Renal cortex interstitium (tissue), 11 donors: Measurements from ENCODE around the gene SDK2. TPM values are rescaled to one million over a fixed set of nuclear protein-coding genes. Genes with fewer than 3 reads are reported as not detected.
"Not testable (repeated sequence)": the region's sequence is repeated elsewhere in the genome, so short reads cannot be mapped to it uniquely, and the experiment has no call there.

Experiments
- DNase-seq, 11 donors: peaks; one replicate each; pipeline ENCODE4 v3.0.0-alpha.2; 2013; ENCODE audit warnings: low read depth in 9 of 11, low spot score in 4 of 11; ENCODE audit errors: extremely low read depth in 1 of 11
- polyA plus RNA-seq, 3 donors: library from polyadenylated mRNA; unstranded; fragments of 120-200 nt; gene quantifications; one replicate each; pipeline ENCODE4 v1.2.1, GENCODE V29; 2013; ENCODE audit not compliant: insufficient read length in 3 of 3

The SDK2 gene
- polyA plus RNA-seq, 3 donors, result 6.8 to 11.1 (median 9.2) TPM

DNA sequence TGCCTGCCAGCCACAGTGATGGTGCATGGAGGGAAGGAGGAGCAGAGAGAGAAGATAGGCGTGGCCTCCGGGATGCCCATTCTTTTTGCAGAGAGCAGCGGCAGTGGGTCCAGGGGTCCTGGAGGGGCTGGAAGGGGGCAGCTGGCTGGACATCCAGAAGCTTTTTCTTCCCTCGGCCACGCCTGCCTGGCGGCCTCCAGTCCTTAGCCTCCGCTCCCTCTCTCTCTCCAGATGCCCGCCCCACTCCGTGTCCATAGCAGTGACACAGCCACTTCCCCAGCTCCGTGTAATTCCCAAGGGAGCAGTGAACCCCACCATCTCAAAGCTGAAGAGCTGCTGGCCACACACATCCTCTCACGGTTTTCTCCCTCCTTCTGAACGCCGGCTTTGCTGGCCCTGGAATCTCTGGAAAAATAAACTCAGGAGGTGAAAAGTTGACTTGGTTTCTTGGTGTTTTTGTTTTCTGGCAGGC lies 306.2 kb downstream of the SDK2 start:
- DNase-seq, result peak in 4 of 11 donors; percentile 54 to 74 (median 58)

DNA sequence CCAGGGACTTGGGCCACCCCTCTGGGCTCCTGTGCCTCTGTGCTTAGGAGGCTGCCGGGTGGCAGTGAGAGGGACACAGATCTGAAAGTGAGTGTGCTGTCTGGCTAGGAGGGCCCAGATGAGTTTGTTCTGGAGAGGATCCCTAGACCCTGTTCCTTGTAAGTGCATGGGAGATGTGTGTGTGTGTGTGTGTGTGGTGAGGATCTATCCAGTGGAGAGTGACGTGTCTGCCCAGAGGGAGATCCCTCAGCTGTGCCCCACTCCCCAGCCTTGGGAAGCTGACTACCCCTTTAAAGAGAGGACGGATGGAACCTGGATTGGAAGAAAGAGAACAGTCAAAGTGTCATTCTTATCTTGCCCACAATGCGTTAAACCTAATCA lies 306.9 kb downstream of the SDK2 start:
- DNase-seq, result no peak

DNA sequence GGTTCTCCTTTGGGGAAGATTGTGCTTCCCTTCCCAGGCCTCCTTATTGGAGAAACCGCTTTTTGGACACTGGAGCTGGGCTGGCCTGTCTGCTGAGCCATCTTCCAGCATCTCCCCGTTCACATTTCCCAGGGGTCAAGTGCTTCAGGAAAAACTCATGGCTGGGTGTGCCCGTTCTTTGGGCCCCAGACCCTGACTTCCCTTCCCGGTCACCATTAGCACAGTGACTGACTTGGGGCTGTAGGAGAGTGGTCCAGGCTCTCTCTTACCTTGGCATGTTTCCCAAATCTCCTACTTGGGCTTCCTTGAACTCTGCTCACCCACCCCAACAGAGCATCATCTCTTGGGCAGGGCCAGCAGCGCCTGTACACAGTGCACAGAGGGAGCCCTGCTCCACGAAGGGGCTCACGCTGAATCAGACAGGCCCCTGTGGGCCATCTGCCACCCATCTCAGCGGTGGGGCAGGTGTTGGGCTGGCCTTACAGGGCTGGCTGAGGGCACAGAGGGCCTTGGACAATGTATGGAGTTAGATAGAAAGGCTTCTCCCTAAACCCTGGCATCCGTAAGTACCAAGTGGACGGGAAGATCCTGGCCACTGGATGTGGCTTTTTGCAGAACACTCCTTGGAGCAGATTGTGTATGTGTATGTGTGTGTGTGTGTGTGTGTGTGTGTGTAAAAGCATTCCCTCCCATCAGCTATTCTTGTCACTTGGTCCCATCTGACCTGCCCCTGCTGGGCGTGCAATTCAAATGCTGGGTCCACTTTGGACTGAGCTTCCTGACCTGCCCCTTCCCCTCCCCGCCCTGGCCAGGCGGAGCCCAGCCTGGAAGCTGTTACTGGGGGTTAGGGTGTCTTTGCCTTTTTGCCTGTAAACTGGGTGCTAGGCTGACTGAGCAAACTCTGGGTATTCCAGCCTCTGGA lies 307.6 kb downstream of the SDK2 start:
- DNase-seq, result no peak

DNA sequence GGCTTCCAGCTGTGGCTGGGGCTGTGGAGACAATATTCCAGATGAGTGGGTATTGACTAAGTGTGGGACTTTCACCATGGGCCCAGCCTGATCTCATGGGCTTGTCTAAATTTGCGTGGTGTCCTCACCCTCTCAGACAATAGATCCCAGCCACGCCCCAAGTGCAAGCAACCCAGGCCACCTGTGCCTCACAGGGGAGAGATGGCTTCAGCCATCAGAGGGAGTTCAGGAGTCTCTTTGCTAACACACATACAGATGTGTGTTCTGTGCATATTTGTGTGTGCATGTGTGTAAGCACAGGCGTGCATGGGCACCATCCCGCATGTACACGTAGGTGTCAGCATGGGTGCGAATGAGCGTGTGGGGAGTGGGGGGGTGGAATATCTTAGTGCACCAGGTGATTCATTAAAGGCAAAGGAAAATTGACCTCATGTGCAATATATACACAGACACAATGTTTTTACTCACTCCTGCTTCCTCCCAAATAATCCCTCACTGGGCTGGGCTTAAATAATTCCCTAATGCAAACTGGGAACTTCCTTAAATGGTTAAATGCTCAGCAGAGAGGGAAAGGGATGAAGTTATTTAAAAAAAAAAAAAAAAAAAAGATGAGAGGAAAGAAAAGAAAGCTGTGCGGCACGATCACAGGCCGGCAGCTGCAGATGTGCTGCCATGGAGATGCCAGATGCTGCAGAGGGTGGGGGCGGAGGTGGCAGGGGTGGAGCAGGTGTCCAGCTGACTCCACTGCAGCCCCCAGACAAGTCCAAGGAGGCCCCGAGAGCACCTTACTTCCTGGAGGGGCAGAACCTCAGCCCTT lies 308.4 kb downstream of the SDK2 start:
- DNase-seq, result no peak

DNA sequence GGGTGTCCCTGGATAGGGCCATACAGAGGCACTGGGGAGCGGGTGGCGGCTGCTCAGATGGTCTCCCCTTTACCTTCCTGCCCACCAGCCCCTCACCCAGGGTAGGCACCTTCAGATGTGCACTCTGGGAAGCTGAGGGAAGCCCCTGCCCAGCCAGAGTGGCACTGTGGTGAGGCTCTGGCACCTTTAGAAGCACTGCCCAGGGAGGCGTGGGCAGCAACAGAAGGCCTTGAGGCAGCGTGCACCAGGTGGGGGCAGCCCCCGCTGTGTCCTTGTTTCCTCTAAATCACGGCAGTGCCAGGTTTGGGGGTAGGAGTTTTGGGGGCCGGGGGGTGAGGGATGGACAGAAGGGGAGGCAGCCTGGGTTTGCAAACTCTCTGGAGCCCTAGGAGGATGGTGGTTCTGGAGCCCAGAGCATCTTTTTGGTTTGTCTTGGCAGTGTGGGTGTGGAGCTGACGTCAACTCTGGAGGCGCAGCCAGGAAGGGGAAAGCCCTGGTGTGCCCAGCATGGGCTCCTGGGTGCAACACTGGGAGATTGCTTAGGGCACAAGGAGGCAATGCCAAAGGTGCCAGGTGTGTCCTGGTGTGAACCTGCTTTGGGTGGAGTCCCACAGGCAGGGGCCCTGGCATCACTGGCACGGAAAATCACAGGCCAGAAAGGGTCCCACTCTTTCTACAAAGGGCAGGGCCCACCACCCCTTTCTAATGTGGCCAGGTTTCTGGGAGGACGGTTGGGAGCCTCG lies 309.3 kb downstream of the SDK2 start:
- DNase-seq, result no peak

DNA sequence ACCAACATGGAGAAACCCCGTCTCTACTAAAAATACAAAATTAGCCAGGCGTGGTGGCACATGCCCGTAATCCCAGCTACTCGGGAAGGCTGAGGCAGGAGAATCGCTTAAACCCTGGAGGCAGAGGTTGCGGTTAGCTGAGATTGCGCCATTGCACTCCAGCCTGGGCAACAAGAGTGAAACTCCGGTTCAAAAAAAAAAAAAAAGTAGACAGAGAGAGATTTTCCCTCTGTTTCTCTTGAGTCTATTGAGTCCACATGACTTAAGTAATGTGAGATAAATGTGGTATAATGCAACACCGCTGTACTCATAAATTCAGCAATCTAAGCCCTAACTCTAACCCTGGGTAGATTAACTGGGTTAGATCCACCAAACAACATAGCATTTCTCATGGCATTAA lies 310.8 kb downstream of the SDK2 start:
- DNase-seq, result not testable (repeated sequence)

DNA sequence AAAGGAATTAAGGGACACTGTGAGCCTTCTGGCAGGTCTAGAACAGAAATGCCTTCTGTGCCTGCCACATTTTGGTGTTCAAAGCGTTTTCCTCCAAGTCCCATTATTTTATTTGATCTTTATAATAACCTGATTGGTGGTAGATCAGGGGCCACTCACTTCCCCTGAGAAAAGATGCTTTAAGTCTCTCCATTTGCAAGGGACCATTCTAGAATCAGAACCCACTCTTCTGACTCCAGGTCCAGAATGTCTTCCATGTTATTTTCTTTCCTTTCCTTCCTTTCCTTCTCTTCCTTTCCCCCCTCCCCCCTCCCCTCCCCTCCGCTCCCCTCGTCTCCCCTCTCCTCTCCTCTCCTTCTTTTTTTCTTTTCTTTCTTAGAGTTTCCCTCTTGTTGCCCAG lies 313.2 kb downstream of the SDK2 start:
- no peak for DNase-seq

DNA sequence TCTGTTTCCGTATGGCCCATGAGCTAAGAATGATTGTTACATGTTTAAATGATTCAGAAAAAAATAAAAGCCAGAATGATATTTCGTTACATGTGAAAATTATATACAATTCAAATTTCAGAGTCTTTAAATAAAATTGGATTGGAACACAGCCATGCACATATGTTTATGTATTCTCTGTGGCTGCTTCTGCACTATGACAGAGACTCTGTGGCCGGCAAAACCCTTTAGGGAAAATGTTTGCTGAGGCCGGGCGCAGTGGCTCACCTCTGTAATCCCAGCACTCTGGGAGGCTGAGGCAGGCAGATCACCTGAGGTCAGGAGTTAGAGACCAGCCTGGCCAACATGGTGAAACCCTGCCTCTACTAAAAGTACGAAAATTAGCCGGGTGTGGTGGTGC lies 316.6 kb downstream of the SDK2 start:
- DNase-seq, result no peak

DNA sequence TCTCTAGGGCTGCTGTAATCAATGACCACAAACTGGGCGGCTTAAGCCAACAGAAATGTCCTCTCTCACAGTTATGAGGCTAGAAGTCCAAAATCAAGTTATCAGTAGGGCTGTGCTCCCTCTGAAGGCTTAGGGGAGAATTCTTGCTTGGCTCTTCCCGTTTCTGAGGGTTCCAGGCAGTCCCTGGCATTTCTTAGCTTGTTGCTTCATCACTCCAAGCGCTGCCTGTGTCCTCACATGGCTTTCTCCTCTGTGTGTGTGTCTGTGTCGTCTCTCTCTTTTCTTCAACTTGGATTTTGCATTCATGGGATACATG lies 318.8 kb downstream of the SDK2 start:
- DNase-seq, result no peak

DNA sequence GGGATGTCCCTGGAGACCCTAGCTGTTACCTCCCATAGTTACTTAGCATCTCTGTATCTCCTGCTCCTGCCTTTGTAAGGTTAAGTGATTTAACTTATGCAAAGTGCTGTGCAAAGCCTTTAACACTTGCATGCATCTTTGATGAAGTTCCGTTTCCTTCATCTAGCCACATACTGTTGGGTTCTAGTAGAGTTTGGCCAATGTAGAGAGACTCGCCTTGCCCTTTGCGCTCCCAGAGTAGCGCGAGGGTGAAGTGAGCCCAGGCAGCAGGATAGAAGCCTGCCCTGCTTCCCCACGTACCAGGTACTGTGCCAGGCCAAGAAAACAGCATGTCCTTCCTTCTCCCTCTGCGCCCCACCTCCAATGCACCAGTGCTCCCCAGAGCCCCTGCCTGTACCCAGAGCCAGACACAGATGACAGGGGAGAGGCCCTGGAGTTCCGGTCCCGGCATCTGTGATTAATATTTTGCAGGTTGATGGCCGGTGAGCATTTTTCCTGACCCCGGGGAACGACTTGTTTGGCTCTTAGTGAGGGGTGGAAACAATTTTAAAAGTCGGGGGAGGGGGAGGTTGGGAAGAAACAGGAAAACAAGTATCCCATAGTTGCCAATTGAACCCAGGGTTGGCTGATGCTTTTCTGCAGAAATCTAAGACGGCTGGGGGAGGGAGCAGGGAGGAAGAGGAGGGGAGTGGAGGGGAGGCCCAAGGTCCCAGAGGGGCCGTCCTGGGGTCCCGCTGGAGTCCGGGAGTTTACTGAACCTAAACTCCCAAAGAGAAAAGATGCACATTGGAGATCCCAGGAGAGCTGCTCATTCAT lies 319.3 kb downstream of the SDK2 start:
- DNase-seq, result no peak

DNA sequence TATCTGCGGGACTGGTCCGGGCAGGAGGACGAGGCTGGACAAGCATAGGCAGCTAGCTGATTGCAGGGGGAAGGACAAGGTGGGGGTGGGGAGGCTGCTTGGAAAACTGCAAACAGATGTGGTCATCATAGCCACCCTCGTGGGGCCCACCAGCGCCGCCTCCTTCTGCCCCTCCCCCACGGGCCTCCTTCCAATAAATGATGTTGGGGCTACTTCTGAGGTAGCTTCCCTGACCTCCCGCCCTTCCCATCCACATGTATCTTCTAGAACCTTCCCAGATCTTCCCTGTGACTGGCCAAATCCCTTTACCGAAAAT lies 320.1 kb downstream of the SDK2 start:
- no peak for DNase-seq

DNA sequence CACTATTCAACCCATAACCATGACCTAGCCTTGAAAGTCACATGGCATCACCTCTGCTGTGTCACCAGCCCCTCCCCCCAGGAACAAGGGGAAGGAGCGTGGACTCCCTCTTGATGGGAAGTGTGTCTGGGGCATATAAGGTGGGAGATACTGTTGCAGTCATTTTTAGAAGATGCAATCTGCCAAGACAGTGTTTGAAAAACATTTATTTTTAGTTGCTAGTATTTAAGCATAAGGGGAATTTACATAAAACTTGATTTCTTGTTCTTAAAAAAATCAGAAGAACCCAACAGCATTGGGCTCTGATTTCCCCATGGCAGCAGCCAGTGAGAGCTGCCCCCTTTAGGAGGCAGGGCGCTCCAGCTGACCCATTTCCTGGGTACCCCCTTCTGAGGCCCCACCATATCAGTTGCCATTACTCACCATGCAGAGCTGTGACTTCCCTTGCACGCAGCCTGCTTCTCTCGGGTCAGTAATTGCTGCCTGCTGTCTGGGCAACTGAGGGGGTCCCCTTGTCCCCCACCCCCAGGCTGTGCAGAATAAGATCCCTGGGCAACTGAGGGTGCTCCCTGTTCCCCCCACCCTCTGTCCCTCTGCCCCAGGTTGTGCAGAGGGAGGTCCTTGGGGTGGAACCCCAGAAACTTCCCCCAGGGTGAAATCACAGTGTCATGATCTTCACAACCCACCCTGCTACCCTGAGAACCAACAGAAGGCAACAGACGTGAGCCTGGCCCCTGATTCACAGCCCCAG lies 320.7 kb downstream of the SDK2 start:
- no peak for DNase-seq

DNA sequence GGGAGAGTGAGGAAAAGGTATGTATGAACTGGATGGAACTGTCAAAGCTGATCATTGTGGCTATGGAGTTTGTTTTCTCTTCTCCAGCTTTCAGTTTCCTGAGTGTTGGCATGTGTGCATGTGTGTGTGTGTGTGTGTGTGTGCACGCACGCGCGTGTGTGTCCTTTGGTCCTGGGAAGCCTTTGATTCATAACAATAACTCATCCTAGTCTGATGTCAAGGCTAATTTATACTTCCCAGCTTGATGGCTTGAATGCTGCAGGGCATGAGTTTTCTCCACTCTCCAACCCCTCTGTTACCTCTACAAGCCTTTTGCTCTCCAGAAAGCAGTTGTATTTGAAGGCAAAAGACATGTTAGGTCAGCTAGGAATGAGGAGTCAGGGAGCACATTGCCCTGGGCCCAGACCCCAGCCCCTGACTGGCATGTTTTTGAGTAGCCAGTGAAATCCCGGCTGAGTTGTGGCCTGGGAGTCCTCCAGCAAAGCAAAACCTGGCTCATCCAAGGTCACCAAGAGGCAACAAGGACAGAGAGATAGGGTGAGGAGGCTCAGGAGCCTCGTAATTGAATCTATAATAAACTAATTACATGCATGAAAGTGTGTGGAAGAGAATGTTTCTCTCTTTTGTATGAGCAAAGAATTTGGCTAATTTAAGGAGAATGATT lies 323.5 kb downstream of the SDK2 start:
- DNase-seq, result no peak

DNA sequence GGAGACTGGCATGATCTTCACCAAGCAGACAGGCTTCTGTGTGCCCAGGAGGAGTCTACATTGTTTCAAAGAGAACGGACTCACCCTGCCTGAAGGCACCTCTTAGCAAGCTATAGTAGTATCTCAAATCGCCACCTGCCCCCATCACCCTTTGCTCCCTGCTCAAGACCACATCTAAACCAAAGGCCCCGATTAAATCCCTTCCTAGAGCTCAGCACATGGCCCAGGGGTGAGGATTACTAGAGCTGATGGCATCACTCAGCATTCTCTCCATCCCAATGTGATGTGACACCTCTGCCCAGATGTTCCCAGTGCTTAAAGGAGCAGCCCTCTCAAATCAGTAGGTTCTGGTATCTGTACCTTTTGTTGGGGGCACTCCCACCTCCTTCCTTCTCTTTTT lies 324.5 kb downstream of the SDK2 start:
- no peak for DNase-seq

DNA sequence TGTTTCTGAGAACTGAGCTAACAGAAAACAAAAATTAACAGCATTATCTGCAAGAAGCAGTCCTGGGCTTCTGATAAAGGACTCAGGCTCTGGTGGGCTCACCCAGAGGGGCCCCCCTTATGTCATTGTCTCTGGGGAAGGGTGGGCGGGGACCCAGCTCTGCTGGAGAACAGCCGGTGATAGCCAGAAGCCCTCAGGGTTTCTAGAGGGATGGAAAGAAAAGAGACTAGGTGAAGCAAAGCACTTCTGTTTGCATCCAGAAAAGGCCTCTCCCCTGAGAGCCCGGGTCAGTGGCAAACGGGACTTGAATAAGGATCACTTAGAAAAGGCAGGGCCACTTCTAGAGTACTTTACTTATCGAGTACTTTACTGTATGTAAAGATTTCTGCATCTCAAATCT lies 325.4 kb downstream of the SDK2 start:
- no peak for DNase-seq

DNA sequence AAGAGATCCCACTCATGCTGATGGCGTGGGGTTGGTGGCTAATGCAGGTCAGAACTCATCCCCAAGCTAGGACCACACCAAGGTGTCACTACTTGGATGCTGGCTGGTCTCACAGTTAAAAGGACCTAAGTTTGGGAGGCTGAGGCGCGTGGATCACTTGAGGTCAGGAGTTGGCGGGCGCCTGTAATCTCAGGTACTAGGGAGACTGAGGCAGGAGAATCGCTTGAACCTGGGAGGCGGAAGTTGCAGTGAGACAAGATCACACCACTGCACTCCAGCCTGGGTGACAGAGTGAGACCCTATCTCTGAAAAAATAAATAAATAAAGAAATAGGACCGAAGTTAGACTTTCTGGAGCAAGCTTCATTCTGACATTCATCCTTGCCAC lies 325.8 kb downstream of the SDK2 start:
- DNase-seq, result no peak

DNA sequence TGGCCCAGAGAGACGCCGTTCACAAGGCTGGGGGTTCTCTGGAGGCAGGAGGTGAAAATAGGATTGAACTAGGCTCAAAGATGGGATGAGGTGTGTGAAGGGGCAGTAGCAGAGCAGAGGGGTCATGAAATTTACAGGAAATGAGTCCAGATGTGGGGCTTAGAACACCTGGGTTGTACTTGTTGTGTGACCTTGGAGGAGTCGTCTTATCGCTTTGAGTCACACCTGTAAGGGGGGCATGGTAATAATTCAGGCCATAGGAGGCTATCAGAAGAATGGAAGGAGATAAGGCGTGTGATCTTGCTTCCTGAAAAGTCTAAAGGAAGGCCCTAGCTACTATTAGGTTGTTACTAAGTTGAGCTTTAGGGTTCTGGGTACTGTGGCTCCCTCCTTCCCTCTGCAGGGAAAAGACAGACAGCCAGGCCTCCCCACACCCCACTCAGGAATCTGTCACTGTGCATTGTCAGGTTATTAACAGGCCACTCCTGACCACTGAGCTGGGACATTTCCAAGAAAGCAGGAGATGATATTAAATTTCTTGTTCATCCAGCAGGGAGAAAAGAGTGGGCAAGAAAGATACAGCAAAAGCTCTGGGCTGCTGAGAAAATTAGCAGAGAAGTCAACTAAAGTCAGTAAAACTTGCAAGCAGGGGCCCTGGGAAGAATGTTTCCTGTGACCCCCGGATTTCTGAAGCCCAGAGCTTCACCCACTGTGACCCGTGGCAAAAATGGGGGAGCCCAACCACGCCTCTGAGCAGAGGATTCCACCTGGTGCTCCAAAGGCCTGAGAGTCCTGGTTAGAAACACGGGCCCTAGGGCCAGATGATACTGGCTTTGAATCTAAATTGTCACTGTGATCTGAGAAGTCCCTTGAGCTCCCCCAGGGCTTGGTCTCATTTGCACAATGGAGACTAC lies 326.5 kb downstream of the SDK2 start:
- no peak for DNase-seq
